UCSD-AML1 (cell line): ENCODE data around the gene APIP.
A peak's percentile ranks its signal among the peaks of the same experiment; 100 is the strongest.

Experiments
- DNase-seq: peaks from one replicate; lab custom pipeline; 2025; ENCODE audit not compliant: unreplicated experiment; lab: John Stamatoyannopoulos, UW

The APIP gene

DNA sequence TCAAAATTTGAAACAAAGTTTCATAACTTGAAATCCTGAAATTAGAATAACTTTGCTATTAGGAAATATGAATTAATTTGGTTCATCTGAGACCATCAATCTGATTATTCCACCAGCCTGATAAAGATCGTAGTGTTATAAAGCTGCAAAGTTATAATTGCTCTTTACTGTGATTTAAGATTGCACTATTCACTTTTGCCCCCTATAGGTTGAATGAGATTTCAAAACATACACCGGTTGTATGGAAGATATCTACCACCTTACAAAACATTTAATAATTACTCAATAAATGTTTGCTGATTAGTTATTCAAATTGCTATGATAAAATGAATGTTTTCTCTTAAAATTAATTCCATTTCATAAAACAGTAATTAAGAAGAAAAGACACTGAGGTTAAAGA, 26.1 kb downstream of the APIP start:
- no peak for DNase-seq

DNA sequence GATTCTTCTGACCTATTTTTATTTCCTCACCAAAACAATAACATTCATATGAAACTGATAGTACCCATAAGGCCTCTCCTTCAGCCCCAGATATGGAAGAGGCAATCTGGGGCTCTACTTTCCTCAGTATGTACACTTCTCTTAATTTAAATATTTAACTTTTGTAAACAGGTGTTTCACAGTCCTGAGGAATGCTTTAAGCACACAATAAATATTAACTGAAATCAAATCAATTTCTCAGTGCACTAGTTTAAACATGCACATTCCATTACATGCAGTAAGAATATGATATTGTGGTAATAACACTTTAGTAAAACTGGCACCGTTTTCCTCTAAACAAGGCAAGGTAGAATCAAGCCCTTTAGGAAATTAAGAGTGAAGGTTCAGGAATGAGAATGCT, 28.9 kb downstream of the APIP start:
- DNase-seq = no peak

DNA sequence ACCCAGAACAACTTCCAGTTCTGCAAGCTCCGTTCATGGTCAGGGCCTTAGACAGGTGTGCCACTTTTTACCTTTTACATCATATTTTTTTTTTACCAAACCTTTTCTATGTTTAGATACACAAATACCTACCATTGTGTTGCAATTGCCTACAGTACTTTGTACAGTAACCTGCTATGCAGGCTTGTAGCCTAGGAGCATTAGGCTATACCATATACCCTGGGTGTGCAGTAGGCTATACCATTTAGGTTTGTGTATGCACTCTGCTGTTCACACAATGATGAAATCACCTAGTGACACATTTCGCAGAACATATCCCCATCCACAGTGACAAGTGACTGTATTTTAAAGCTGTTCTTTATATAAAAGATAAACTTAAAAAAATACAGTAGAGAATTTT, 29.6 kb downstream of the APIP start:
- no peak for DNase-seq

DNA sequence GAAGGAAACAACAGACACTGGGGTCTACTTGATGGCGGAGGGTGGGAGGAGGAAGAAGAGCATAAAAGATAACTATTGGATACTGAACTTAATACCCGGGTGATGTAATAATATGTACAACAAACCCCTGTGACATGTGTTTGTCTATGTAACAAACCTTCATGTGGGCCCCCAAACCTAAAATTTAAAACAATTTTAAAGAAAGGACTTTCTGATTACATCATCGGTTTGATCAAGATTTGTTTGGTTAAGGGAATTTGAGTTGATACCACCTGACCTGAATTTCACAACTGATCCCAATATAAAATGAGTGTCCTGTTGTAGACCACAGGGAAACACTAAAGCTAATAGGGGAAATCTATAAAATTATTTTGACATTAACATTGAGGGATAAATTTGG, 34.3 kb downstream of the APIP start:
- no peak for DNase-seq

DNA sequence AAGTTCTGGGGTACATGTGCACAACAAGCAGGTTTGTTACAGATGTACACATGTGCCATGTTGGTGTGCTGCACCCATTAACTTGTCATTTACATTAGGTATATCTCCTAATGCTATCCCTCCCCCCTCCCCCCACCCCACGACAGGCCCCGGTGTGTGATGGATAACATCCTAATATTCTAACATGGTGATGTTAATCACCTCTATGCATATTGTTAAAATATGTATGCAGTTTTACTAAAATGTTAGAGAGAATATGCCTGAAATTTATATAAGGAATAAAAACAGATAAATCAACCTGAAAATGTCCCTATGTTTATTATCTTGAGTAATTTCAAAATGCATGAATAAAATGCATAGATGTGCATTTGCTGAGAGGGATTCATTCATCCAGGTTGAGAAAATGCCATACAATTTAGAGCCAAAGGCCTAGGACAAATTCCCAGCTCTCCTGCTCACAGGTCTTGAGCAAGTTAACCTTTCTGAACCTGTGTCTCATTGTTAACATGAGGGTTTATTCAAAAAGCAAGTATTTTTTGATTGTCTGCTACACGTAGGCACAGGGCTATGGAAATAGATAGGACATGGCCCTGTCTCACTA, 38.7 kb downstream of the APIP start:
- DNase-seq = no peak

DNA sequence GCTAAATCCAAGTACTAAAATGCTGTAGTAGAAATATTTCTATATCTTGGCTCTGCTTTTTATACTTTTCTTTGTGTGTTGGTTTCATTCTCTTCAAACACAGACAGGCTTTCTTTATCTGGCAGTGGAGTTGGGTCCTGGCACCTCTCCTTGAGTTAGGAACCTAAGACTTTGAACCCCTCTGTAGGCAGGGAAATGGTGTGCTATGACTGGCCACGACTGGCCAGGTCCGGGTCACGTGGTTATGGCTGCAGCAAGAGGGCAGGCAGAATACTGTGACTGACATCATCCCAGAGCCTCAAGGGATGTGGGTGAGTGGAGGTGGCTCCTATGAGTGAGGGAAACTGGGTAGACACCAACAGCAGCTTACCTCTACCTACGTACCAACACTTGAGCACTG, 42.0 kb downstream of the APIP start:
- no peak for DNase-seq

DNA sequence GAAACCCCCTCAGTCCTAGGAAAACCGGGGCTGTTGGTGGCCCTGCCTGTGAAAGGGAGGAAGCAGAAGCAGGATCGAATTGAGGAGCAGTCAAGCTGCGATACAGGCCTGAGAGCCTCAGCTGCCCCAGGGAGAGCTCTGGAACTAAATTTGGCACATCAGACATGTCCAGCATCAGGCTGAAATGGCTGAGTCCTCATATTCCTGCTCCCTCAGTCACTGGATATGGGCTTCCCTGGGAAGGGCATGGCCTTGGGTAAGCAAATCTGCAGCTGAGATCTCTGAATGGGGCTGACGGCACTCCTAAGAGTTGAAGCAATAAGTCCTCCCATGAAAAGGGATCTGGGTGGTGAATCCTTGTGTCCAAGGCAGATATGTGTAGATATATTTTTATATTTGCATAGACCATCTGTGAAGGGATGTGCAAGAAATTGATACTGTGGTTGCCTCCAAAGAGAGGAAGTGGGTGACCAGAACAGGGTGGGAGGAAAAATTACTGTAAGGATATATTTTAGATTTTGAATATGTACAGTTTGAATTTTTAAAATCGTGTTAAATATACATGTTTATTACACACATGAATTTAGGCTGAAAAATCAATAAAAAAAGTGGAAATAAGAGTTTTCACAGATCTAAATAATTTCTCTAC, 45.5 kb downstream of the APIP start:
- DNase-seq = peak; percentile 16

DNA sequence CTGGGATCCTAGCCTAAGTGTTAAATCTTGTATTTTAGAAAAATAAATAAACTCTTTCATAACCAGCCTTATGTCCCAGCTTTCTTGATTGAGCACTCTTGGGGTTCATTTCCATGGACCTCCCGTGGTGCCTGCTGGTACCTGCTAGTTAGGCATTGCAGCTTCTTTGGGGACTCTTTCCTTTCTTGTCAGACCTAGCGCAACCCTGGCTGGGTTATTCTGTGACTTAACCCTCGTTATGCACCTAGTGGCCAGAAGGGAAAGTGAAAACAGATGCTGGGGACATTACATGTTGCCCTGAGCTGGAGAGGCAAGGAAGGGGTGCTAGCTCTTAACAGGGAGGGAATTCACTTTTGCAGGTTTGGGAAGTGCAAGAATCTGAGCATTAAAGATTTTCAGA, 46.8 kb downstream of the APIP start:
- no peak for DNase-seq

DNA sequence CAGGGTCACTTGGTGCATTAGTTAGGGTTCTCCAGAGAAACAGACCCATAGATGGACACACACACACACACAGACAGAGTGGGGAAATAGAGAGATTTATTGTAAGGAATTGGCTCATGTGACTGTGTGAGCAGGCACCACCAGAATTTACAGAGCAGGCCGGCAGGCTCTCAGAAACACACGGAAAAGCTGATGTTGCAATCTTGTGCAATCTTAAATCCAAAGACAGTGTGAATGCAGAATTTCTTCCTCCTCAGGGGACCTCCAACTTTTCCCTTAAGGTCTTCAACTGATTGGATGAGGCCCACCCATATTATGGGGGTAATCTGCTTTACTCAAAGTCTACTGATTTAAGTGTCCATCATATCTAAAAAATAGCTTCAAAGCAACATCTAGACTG, 49.8 kb downstream of the APIP start:
- DNase-seq = no peak

DNA sequence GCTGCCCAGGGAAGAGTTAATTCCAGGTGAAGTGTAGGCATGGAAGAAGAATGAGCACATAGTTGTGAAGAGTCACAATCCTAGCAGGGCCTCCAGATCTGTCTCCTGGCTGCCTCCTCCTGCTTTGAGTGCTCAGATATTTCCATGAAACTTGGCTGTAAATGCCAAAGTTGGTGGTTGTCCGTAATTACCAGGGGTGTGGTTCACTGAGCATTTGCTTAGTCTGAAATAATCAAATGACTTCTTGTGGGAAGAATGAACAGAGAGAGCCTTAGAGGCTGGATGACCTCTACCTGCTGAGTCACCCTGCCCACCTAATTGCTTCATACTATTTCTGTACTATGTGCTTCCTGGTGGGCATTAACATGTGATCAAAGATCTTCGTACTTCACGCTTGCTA, 50.9 kb downstream of the APIP start:
- no peak for DNase-seq

DNA sequence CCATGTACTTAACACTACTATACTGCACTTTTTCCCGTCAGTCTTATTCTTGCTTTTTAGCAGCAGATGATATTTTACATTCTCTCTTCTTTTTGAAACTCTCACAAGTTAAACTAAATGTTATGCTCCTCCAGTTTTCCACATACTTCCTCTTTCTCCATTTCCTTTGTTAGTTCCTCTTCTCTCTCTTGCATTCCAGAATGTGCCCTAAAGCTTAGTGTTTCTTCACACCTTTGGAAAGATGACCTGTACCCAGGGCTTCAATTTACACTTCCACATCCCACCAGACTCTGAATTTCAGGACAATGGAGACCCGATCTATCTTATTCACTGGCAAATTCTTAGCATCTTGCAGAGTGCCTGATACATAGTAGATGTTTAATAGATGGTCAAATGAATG, 51.8 kb downstream of the APIP start:
- DNase-seq = no peak

DNA sequence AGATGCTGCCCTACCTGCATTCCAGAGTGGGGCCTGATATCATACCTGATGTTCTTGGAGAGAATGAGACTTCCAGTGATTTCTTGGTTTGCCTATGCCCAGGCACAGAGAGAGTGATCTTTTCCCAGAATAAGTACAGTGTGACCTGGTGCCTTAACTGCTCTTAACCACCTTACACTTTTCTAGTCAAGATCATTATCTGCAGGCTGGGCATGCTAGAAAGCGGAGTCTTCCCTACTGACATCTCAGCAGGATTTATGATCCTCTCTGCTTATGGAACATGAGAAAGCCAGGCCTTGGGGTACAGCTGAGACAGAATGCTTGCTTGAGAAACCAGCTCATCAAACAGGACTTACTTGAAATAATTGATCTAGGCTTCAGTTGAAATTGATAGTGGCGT, 53.1 kb downstream of the APIP start:
- no peak for DNase-seq

DNA sequence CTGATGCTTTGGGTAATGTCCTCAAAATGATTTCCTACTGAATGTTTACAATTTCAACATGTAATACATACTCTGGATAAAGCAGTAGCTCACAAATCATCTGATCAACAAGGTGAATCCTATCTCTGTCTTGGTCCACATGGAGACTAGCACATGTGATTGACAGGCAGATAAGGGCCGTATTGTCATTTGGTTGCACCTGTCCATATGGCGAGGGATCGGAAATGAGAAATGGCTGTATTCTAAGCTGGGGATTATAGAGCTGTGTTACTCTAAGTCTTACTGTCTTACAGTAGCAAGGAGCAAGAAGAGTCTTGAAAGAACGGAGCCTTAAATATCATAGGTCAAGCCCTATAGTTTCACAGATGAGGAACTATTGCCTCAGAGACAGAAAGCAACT, 55.7 kb downstream of the APIP start:
- no peak for DNase-seq

DNA sequence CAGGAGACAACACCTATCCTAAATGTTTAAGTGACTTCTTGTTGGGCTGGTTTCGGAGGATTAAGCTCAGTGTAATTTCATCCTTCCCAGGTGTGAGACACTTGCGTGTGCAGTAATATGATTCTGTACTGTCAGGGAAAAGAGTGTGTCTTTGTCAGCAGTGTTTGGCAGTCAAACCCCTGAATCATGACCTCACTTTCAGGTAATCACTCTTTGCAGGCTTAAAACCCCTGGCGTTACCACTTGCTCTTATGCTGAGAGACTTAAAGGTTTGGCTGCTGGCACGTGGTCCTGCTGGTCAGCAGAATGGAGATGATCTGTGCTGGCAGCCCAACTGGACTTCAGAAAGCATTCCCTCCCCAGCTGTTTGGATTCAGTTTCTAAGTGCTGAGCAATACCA, 56.1 kb downstream of the APIP start:
- no peak for DNase-seq

DNA sequence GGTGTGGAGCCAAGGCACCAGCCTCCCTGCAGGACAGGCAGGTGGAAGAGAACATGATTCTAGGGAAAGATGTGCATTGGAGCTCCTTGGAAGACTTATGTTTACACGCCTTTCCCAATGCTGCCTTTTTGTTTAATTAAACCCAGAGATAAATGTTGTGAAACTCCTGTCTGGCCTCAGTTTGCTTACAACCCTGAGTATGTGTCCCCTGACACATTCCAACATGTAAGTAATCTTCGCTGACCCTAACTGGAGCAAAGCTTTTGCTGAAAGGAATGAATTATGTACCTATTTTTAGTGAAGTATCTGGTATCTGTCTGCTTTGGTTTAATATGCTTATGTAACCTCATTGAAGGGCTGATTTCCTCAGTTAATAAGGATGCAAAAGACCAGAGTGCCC, 56.7 kb downstream of the APIP start:
- DNase-seq = no peak

DNA sequence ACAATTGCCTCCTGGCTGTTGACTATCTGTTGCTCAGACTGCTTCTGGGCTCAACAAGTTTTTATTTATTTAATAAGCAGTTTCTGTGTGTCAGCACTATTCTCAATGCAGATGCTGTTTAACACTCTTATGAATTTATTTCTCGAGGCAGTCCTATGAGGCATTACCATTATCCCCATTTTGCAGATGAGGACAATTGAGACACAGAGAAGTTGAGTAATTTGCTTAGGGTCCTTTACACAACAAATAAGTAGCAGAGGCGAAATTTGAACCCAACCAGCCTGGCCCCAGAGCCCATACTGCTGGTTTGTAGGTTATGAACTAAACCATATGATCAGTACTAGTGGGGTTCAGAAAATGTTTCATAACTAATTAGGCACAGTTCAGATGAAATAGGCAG, 58.7 kb downstream of the APIP start:
- no peak for DNase-seq

DNA sequence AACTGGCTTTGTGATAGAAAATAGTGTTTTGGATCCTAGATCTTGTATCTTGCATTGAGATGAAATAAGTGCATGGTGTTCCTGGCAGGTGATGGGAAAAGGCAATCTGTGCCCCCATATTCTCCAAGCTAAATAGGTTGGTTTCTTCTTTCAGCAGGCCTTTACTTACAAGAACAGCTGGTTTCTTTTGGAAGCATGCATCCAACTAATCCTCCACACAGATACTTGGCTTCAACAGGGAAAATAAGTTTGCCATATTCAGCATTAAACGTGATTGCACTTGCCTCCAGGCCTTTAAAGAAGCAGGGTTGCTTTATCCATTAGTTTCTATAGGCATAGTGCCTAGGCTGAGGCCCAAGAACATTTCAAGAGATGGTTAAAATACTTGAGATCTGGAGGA, 59.9 kb downstream of the APIP start:
- DNase-seq = no peak

DNA sequence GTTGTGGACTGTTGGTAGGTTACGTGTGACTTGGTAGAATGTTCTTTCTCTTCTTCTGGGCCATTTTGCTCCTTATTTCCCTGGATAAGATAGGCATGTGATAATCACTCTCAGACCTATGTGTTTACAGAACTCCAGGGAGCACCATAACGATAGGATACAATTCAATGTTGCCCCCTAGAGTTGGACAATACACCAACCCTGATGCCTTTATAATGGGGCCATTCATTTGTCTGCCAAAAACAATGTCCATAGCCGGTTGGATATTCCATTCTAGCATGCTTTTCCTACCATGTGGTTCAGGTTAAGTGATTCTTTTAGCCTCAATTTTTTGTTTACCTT, 60.5 kb downstream of the APIP start:
- no peak for DNase-seq

DNA sequence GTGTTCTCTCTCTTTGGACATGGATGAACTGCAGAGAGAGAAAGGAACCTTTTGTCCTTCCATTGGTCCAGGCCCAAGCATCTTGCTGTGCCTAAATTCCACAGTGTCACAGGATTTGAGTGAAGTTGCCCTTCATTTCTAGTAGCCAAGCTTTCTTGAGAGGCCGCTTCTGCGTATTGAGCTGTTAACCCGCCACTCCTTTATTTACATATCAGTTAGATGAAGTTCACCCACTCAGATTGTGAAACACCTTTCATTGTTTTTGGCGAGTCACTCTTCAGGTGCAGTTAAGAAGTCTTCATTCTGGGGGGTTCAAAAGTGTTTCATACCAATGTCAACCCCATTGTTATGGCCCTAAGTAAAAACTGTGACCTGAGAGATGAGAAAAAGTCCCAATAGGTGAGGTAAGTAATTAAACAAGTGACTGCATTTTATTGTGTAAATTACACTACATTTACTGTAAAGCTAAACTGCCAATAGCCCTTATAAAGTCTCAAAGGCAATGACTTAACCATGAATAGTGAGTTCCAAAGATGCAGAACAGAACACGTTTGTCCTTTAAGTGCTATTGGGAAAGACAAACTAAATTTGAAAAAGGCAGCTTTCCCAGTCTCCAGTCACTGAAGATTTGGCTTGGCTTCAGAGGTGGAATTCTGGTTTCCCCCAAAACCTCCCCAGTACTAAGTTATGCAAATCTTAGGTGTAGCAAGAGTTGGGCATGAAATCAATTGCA, 61.0 kb downstream of the APIP start:
- DNase-seq = no peak

DNA sequence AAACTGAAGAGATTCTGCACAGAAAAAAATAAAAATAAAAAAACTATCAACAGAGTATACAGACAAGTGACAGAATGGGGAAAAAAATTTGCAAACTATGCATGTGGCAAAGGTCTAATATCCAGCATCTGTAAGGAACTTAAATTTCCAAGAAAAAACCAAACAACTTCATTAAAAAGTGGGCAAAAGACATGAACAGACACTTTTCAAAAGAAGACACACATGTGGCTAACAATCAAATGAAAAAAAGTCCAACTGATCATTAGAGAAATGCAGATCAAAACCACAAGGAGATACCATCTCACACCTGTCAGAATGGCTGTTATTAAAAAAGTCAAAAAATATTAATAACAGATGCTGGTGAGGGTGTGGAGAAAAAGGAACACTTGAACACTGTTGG, 64.3 kb downstream of the APIP start:
- no peak for DNase-seq

DNA sequence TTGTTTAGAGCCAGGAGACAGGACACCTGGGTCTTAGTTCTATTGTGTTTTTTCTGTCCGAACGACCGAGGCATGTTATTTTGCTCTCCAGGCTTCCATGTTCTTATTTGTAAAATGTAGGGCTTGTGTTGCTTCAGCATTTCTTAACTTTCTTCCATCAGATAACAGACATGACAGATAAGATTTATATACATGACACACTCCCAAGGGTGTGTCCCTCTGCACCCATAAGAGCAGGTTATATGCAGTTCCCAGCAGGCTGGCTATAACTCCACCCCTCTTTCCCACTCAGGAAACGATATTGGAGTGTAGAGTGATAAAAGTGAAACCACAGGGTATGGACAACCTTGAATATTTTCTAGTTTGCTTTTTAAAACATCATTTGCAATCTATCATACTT, 65.8 kb downstream of the APIP start:
- no peak for DNase-seq

DNA sequence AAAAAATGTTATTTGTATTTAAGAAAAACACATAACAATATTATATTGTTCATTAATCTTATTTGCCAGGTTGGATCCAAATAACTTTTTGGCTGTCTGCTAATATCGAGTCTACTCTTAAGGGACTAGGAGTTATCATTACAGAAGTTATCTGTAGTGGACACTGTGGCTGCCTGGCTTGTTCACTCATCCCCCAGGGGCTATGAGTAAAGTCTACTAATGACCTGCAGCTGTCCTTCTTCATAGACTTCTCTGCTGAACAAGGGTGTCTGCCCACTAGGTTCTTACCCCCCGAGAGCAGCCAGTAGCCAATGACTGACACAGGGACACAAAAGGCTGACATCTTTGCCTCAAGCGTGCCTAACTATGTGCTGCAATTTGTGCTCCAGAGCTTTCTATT, 69.7 kb downstream of the APIP start:
- no peak for DNase-seq
